PC-3 (cell line): ENCODE data around the gene FKBP2.

Source experiments
- EZH2 ChIP-seq: fragments of 300-600 bp; sonication (generic); IDR thresholded peaks from one replicate; pipeline ENCODE4 v1.6.1; 2017; ENCODE audit warnings: antibody characterized with exemption, mild to moderate bottlenecking, low read length; ENCODE audit not compliant: unreplicated experiment
- EZH2phosphoT487 ChIP-seq: fragments of 300-600 bp; sonication (generic); IDR thresholded peaks from 2 replicates; pipeline ENCODE4 v1.6.1; 2018; ENCODE audit warnings: mild to moderate bottlenecking, antibody characterized with exemption, low read length, borderline replicate concordance
- TF ChIP-seq, protein P1 (sequence below): fragments of 300-600 bp; sonication (generic); conservative IDR thresholded peaks from 2 replicates; pipeline ENCODE4 v1.5.1; 2017; ENCODE audit warnings: antibody characterized with exemption, low read depth, mild to moderate bottlenecking, low read length

DNA sequence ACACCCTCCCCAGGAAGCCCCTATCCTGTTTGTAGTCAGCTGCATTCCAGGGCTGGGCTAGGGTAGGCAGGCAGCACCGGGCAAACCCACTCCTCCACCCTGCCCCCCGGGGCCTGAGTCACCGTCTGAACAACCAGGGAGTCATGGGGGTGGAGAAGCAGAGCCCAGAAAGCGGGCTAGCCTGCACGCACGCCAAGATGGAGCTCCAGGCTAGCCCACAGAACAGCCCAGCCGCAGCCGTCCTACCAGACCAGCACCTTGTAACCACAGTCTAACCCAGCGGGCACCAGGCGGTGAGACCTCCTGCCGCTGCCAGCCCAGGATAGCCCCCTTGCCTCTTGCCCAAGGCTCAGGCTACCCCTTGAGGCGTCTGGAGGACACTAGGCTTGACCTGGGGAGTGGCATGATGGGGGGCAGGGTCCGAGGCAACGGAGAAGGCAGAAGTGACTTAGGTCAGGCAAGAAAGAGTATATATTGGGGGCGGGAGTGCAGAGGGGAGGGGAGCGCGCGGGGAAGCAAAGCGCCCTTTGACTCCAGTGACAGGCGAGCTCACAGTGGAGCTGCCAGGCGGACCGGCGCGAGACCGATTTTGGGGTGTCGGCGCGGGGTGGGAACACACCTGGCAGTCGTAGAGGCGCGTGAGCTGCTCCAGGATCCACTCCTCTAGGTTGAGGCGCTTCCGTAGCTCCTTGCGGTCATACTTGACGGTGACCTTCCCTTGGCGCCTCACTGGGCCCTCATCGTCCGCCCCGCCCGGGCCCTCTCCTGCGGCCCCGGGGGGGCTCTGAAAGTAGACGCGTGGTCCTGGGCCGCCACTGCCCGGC is 5.1 kb downstream of the FKBP2 start:
- TF ChIP-seq, protein P1, sequence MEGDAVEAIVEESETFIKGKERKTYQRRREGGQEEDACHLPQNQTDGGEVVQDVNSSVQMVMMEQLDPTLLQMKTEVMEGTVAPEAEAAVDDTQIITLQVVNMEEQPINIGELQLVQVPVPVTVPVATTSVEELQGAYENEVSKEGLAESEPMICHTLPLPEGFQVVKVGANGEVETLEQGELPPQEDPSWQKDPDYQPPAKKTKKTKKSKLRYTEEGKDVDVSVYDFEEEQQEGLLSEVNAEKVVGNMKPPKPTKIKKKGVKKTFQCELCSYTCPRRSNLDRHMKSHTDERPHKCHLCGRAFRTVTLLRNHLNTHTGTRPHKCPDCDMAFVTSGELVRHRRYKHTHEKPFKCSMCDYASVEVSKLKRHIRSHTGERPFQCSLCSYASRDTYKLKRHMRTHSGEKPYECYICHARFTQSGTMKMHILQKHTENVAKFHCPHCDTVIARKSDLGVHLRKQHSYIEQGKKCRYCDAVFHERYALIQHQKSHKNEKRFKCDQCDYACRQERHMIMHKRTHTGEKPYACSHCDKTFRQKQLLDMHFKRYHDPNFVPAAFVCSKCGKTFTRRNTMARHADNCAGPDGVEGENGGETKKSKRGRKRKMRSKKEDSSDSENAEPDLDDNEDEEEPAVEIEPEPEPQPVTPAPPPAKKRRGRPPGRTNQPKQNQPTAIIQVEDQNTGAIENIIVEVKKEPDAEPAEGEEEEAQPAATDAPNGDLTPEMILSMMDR: no peak
- TF ChIP-seq EZH2 (no peak), EZH2phosphoT487 (no peak)
